SU-DHL-6 (cell line): ENCODE data around the gene AGPAT4.

Experiments used
- H2AFZ ChIP-seq: fragments of 200-600 bp; sonication (generic); 2 replicates; pipeline ENCODE4 v1.6.1; 2014; ENCODE audit warnings: low read depth, mild to moderate bottlenecking, moderate library complexity, mixed read lengths, antibody characterized with exemption, low read length; ENCODE audit not compliant: severe bottlenecking
- H3F3A ChIP-seq: fragments of 200-600 bp; shearing (Covaris generic); 2 replicates; pipeline ENCODE4 v1.6.0; 2016; ENCODE audit warnings: antibody characterized with exemption, mild to moderate bottlenecking; ENCODE audit not compliant: insufficient read depth
- H3K27ac ChIP-seq: fragments of 200-600 bp; sonication (generic); 2 replicates; pipeline ENCODE4 v1.5.1; 2016; ENCODE audit warnings: low read depth, mild to moderate bottlenecking, low read length, moderate library complexity, mixed read lengths
- H3K27me3 ChIP-seq: fragments of 200-600 bp; sonication (generic), shearing (Covaris generic); 2 replicates; pipeline ENCODE4 v1.6.0; 2014; ENCODE audit warnings: mild to moderate bottlenecking, low read length
- H3K36me3 ChIP-seq: fragments of 200-600 bp; sonication (generic); 2 replicates; pipeline ENCODE4 v1.6.1; 2014; ENCODE audit warnings: mild to moderate bottlenecking, low read length, mixed read lengths
- H3K4me2 ChIP-seq: fragments of 300-600, 200-600 bp; shearing (Covaris generic), sonication (generic); 2 replicates; pipeline ENCODE4 v1.6.0; 2014; ENCODE audit warnings: low read length, low read depth, mild to moderate bottlenecking; ENCODE audit not compliant: poor library complexity, severe bottlenecking
- H3K4me3 ChIP-seq: fragments of 200-600 bp; sonication (generic); 2 replicates; pipeline ENCODE4 v1.5.1; 2014; ENCODE audit warnings: antibody characterized with exemption, low read length, mild to moderate bottlenecking, mixed read lengths; ENCODE audit not compliant: insufficient read depth, poor library complexity, severe bottlenecking
- H3K79me2 ChIP-seq: fragments of 200-600 bp; sonication (generic); 2 replicates; pipeline ENCODE4 v1.6.1; 2014; ENCODE audit warnings: mild to moderate bottlenecking, low read length, moderate library complexity; ENCODE audit not compliant: insufficient read depth
- H3K9ac ChIP-seq: fragments of 200-600 bp; sonication (generic); 2 replicates; pipeline ENCODE4 v1.7.0; 2014; ENCODE audit warnings: mild to moderate bottlenecking, low read length
- H3K9me2 ChIP-seq: fragments of 200-600 bp; sonication (generic); replicated peaks from 2 replicates; pipeline ENCODE4 v1.6.1; 2014; ENCODE audit warnings: low read length; ENCODE audit not compliant: insufficient read depth
- H3K9me3 ChIP-seq: fragments of 200-600 bp; sonication (generic); 2 replicates; pipeline ENCODE4 v1.6.1; 2014; ENCODE audit warnings: low read length, mixed read lengths; ENCODE audit not compliant: insufficient read depth
- H4K20me1 ChIP-seq: fragments of 200-600 bp; sonication (generic); 2 replicates; pipeline ENCODE4 v1.6.1; 2014; ENCODE audit warnings: low read depth, mild to moderate bottlenecking, antibody characterized with exemption, low read length, moderate library complexity, mixed read lengths
- CTCF ChIP-seq: fragments of 200-600 bp; sonication (generic); IDR thresholded peaks from one replicate; pipeline ENCODE4 v1.5.1; 2017; ENCODE audit warnings: antibody characterized with exemption, mild to moderate bottlenecking, low read length, moderate library complexity; ENCODE audit not compliant: insufficient read depth, poor library complexity, severe bottlenecking
- EZH2phosphoT487 ChIP-seq: fragments of 200-600 bp; sonication (generic), shearing (Covaris generic); conservative IDR thresholded peaks from 2 replicates; pipeline ENCODE4 v1.6.1; 2018; ENCODE audit warnings: mild to moderate bottlenecking, antibody characterized with exemption, low read length, moderate library complexity, mixed read lengths

AGPAT4 gene

GRCh38 chr6:161111261-161111660, 162.6 kb downstream of the AGPAT4 start:
- Histone ChIP-seq H3K27me3 (no peaks in the 10 kb centered on the region), H3K79me2 (no peaks in the 10 kb centered on the region), H3F3A (no peaks in the 10 kb centered on the region), H3K9me3 (no peaks in the 10 kb centered on the region), H3K4me2 (no peak overlapping the region), H3K9ac (no peak overlapping the region), H4K20me1 (no peaks in the 10 kb centered on the region), H3K4me3 (no peak overlapping the region), H3K27ac (no peak overlapping the region), H3K36me3 (peaks cover 15% of the 10 kb centered on the region), H3K9me2 (no peaks in the 10 kb centered on the region), H2AFZ (no peak overlapping the region)
- TF ChIP-seq EZH2phosphoT487 (no peak), CTCF (no peak)

DNA sequence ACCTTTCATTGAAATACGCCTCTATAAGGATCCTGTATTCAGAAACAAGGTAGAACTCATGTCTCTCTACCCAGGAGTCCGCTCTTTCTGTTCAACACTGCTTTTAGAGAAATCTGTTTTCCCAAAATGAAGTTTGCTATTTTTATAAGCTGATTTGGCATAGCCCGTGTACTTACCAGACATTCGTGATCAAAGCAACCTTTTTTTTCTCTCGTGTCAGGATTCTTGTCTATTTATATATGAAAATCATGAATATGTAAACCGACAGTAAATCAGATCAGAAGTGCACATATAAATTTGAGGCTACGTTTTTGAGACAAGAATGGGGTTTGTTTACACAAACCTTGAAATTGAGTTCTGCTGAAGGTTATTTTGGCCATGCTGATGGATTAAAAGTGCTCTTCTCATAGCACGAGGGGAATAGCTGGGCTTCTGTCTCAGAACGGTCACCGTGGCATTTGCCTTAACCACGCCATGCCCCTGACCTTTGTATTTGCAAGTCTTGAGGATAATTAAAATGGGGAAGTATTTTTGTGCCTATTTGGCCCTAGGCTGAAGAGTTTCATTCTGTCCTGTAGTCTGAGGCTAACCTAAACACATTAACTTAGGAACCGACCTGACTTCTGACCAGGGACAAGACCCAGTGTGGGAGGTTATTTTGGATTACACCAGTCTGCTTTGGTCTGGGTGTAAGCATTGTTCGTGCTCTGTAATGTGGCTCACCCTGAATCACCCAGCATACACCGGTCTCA, 163.7 kb downstream of the AGPAT4 start:
- no peak overlapping the region for H3K9ac ChIP-seq
- TF ChIP-seq EZH2phosphoT487 (no peak), CTCF (no peak)
- no peaks in the 10 kb centered on the region for H3K9me3 ChIP-seq
- no peaks in the 10 kb centered on the region for H3K27me3 ChIP-seq
- H3K36me3 ChIP-seq: peaks cover 15% of the 10 kb centered on the region
- no peak overlapping the region for H3K27ac ChIP-seq
- no peaks in the 10 kb centered on the region for H3K79me2 ChIP-seq
- H3K4me3 ChIP-seq: no peak overlapping the region
- H3K4me2 ChIP-seq: no peak overlapping the region
- no peak overlapping the region for H2AFZ ChIP-seq
- H3K9me2 ChIP-seq: no peaks in the 10 kb centered on the region
- H3F3A ChIP-seq: no peaks in the 10 kb centered on the region
- no peaks in the 10 kb centered on the region for H4K20me1 ChIP-seq

DNA sequence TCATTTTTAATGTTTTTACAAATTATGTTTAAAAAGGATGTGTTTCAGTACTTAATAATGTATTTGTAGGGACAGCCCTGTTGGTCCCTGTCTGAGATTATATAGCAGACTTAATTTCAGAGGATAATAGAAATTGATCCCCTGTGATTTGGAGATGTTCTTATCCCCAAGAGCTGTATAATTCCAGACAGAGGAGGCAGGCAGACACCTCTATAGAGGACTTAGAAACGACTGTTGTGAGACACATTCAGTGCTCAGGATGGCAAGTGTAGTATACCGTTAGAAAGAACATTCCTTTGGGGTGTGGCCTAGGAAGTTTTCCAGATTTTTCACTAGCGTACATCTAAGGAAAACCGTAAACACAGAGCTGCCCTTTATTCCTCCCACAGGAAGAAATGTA, 164.5 kb downstream of the AGPAT4 start:
- peaks cover 9% of the 10 kb centered on the region for H3K36me3 ChIP-seq
- no peaks in the 10 kb centered on the region for H3K9me2 ChIP-seq
- no peaks in the 10 kb centered on the region for H3F3A ChIP-seq
- no peak overlapping the region for H3K4me2 ChIP-seq
- TF ChIP-seq CTCF (no peak), EZH2phosphoT487 (no peak)
- no peaks in the 10 kb centered on the region for H3K9me3 ChIP-seq
- no peaks in the 10 kb centered on the region for H4K20me1 ChIP-seq
- no peak overlapping the region for H3K4me3 ChIP-seq
- H3K27me3 ChIP-seq: no peaks in the 10 kb centered on the region
- no peak overlapping the region for H3K9ac ChIP-seq
- no peak overlapping the region for H3K27ac ChIP-seq
- H3K79me2 ChIP-seq: no peaks in the 10 kb centered on the region
- no peak overlapping the region for H2AFZ ChIP-seq
